Epithelial cell of esophagus (primary cell): ENCODE data around the gene ATRIP.
A peak's percentile ranks its signal among the peaks of the same experiment; 100 is the strongest.

ENCODE experiments used
- DNase-seq: peaks from one replicate; pipeline ENCODE4 v3.0.0; 2010; ENCODE audit warnings: low read depth
- H3K4me3 ChIP-seq: 2 replicates; pipeline ENCODE4 v1.5.1; 2011; ENCODE audit warnings: mild to moderate bottlenecking, low read length, control low read depth
- CTCF ChIP-seq: IDR thresholded peaks from 2 replicates; pipeline ENCODE4 v1.5.1; 2011; ENCODE audit warnings: low read depth, mild to moderate bottlenecking, low read length, control low read depth, inconsistent platforms; ENCODE audit not compliant: insufficient read depth; ENCODE audit errors: missing control alignments

ATRIP gene

GRCh38 chr3:48435223-48435595 is 11.3 kb upstream of the ATRIP start:
- DNase-seq, result no peak
- TF ChIP-seq CTCF, result no peak
- no peak overlapping the region for H3K4me3 ChIP-seq

DNA sequence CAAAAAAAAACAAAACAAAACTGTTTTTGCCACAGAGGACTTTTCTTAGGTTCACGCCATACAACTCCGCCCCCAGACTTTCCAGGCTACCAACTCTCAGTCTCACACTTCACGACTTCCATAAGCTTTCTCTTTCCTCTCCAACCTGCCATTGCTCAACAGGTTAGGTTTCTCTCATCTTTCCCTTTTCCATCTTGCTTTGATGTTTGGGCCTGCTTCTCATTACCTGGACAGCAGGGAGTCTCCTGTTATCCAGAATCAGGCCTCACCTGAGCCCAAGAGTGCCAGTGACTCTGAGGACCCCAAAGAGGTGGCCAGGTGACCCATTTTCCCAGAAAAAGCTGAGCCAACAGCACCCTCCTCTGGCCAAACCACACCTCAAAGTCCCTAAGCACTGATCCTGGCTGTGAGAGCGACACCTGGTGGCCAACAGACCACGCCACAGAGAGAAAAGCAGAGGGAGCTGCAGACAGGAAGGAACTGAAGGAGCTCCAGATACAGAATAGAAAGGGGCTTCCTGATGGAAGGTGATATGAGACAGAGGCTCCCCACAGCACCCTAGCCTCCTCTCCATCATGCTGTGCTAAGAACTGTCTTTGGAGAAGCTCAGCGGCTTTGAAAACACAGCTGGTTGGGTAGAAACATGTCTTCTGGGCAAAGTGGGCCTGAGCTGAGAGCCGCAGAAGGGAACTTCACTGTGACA is 10.6 kb upstream of the ATRIP start:
- DNase-seq, result peak; percentile 87
- no peak overlapping the region for H3K4me3 ChIP-seq
- TF ChIP-seq CTCF, result peak; percentile 100

- H3K4me3 ChIP-seq, result no peak overlapping the region
- TF ChIP-seq CTCF, result no peak
- DNase-seq, result no peak
These were observed 10.1 kb upstream of the ATRIP start for GRCh38 chr3:48436477-48436787.

DNA sequence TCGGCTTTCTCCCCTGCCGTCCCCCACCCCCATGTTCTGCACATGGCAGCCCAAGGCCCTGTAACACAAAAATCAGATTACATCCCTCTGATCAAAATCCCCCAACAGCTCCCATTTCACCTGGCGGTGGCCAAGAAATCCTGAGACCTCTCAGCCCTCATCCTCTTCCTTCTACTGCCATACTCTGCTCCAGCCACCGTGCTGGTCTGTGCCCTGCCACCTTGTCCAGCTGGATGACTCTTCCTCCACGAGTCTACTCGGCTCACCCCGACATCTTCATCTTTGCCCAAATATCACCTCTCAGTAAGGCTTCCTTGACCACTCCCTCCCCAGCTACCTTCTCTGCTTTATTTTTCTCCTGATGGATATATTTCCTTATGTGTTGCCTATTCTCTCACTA is 9.7 kb upstream of the ATRIP start:
- no peak for DNase-seq
- H3K4me3 ChIP-seq, result no peak overlapping the region
- TF ChIP-seq CTCF, result no peak

- DNase-seq, result no peak
- no peak overlapping the region for H3K4me3 ChIP-seq
- no peak for TF ChIP-seq CTCF
These were observed 8.7 kb upstream of the ATRIP start for GRCh38 chr3:48437812-48438211.

- peak; percentile 99 for DNase-seq
- peak within 1 kb of the TSS; percentile 98 for H3K4me3 ChIP-seq
- TF ChIP-seq CTCF, result no peak
These were observed 6.5 kb upstream of the ATRIP start, which contains the start of the genes CCDC51 and TMA7 for GRCh38 chr3:48439820-48440589. Gene CCDC51, minus strand, starts transcription at chr3:48440119. Its CDS starts 4,991 bp downstream, at chr3:48435128. Gene TMA7, plus strand, starts transcription at chr3:48440257. Its CDS starts 40 bp downstream, at chr3:48440297.
